Ishikawa (cell line): ENCODE data around the gene MPHOSPH8.

Experiments
- CEBPB ChIP-seq: IDR thresholded peaks from 2 replicates; pipeline ENCODE4 v1.6.1; 2012
- CREB1 ChIP-seq: IDR thresholded peaks from 2 replicates; pipeline ENCODE4 v1.6.1; 2012; ENCODE audit warnings: low read depth
- EGR1 ChIP-seq: IDR thresholded peaks from 2 replicates; pipeline ENCODE4 v1.6.1; 2012
- EP300 ChIP-seq: IDR thresholded peaks from 2 replicates; pipeline ENCODE4 v1.6.1; 2012; ENCODE audit warnings: borderline replicate concordance
- FOXM1 ChIP-seq: IDR thresholded peaks from 2 replicates; pipeline ENCODE4 v1.6.1; 2012; ENCODE audit warnings: low read depth, borderline replicate concordance
- MAX ChIP-seq: IDR thresholded peaks from 2 replicates; pipeline ENCODE4 v1.6.1; 2012
- RAD21 ChIP-seq: IDR thresholded peaks from 2 replicates; pipeline ENCODE4 v1.6.1; 2012; ENCODE audit warnings: low read depth
- TAF1 ChIP-seq: IDR thresholded peaks from 2 replicates; pipeline ENCODE4 v1.6.1; 2012; ENCODE audit warnings: low read depth, mild to moderate bottlenecking
- TCF12 ChIP-seq: IDR thresholded peaks from 2 replicates; pipeline ENCODE4 v1.6.1; 2012; ENCODE audit warnings: low read depth
- TEAD4 ChIP-seq: IDR thresholded peaks from 2 replicates; pipeline ENCODE4 v1.6.1; 2012
- USF1 ChIP-seq: IDR thresholded peaks from 2 replicates; pipeline ENCODE4 v1.6.1; 2012
- YY1 ChIP-seq: IDR thresholded peaks from 2 replicates; pipeline ENCODE4 v1.6.1; 2012; ENCODE audit warnings: low read depth
- TF ChIP-seq, protein P1 (sequence below): IDR thresholded peaks from 2 replicates; pipeline ENCODE4 v1.6.1; 2012; ENCODE audit warnings: low read depth, mild to moderate bottlenecking

DNA sequence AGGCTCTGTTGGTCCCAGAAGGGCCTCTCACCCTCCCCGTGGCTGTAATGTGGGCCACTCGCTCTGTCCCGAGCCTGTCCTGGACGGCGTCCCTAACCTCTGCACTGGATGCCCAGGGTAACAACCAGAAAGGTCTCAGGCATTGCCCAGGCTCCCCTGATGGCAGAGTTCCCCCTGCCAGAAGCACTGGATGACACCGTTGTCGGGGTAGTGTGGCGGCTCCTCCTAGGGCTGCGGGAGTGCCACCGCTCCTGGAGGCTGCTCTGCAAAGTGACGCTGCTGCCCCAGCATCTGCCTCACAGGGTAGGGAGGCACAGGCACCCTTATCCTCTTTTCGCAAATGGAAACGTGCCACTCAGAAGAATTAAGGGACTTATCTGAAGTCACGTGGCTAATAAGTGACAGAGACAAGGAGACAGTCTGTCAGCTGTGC is 32.0 kb downstream of the MPHOSPH8 start:
- TF ChIP-seq MAX: no peak
- TF ChIP-seq TAF1: no peak
- TF ChIP-seq TCF12: no peak
- no peak for TF ChIP-seq CREB1
- TF ChIP-seq FOXM1: no peak
- TF ChIP-seq RAD21: no peak
- TF ChIP-seq EP300: no peak
- TF ChIP-seq, protein P1, sequence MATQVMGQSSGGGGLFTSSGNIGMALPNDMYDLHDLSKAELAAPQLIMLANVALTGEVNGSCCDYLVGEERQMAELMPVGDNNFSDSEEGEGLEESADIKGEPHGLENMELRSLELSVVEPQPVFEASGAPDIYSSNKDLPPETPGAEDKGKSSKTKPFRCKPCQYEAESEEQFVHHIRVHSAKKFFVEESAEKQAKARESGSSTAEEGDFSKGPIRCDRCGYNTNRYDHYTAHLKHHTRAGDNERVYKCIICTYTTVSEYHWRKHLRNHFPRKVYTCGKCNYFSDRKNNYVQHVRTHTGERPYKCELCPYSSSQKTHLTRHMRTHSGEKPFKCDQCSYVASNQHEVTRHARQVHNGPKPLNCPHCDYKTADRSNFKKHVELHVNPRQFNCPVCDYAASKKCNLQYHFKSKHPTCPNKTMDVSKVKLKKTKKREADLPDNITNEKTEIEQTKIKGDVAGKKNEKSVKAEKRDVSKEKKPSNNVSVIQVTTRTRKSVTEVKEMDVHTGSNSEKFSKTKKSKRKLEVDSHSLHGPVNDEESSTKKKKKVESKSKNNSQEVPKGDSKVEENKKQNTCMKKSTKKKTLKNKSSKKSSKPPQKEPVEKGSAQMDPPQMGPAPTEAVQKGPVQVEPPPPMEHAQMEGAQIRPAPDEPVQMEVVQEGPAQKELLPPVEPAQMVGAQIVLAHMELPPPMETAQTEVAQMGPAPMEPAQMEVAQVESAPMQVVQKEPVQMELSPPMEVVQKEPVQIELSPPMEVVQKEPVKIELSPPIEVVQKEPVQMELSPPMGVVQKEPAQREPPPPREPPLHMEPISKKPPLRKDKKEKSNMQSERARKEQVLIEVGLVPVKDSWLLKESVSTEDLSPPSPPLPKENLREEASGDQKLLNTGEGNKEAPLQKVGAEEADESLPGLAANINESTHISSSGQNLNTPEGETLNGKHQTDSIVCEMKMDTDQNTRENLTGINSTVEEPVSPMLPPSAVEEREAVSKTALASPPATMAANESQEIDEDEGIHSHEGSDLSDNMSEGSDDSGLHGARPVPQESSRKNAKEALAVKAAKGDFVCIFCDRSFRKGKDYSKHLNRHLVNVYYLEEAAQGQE: no peak
- TF ChIP-seq CEBPB: no peak
- TF ChIP-seq YY1: no peak
- no peak for TF ChIP-seq EGR1
- TF ChIP-seq TEAD4: no peak
- TF ChIP-seq USF1: no peak
